Activated CD4-positive, alpha-beta T cell treated with anti-CD3 and anti-CD28 coated beads, Interleukin-2, amount 50 U/mL, for 4 hours (primary cell): ENCODE measurements around the gene PRC1.

Source experiments
- DNase-seq, 2 experiments: peaks; one replicate each; pipeline ENCODE4 v3.0.0-alpha.2; 2020

PRC1 gene

GRCh38 chr15:90988296-90988695, 6.0 kb downstream of the PRC1 start:
- DNase-seq, result no peak

- DNase-seq, result no peak
Measured at GRCh38 chr15:90987561-90988141, 6.7 kb downstream of the PRC1 start.

- DNase-seq, result no peak
Measured at GRCh38 chr15:90986790-90987507, 7.4 kb downstream of the PRC1 start.

GRCh38 chr15:90982135-90982534, 12.2 kb downstream of the PRC1 start:
- no peak for DNase-seq

- no peak for DNase-seq
Measured at GRCh38 chr15:90981681-90982080, 12.7 kb downstream of the PRC1 start.

GRCh38 chr15:90979582-90979981, 14.8 kb downstream of the PRC1 start:
- no peak for DNase-seq

- DNase-seq, result no peak
Measured at GRCh38 chr15:90974216-90974615, 20.1 kb downstream of the PRC1 start.

- no peak for DNase-seq
Measured at GRCh38 chr15:90972133-90972532, 22.2 kb downstream of the PRC1 start.

- DNase-seq, result no peak
Measured at GRCh38 chr15:90970274-90970673, 24.1 kb downstream of the PRC1 start.

- DNase-seq, result no peak
Measured at GRCh38 chr15:90968434-90968833, 25.9 kb downstream of the PRC1 start.

- DNase-seq, result no peak
Measured at GRCh38 chr15:90967206-90967605, 27.1 kb downstream of the PRC1 start.

GRCh38 chr15:90966262-90966661, 28.1 kb downstream of the PRC1 start:
- no peak for DNase-seq

- no peak for DNase-seq
Measured at GRCh38 chr15:90962021-90962420, 32.3 kb downstream of the PRC1 start.

GRCh38 chr15:90960298-90961091, 33.8 kb downstream of the PRC1 start:
- no peak for DNase-seq

- no peak for DNase-seq
Measured at GRCh38 chr15:90959894-90960293, 34.4 kb downstream of the PRC1 start.

GRCh38 chr15:90959028-90959595, 35.2 kb downstream of the PRC1 start:
- no peak for DNase-seq

- no peak for DNase-seq
Measured at GRCh38 chr15:90957791-90958190, 36.5 kb downstream of the PRC1 start.

GRCh38 chr15:90957031-90957790, 37.1 kb downstream of the PRC1 start:
- DNase-seq, result no peak

GRCh38 chr15:90956274-90957030, 37.9 kb downstream of the PRC1 start:
- DNase-seq, result peak; percentile 47 to 48

- DNase-seq, result no peak
Measured at GRCh38 chr15:90955624-90956273, 38.6 kb downstream of the PRC1 start.
